Measurements from ENCODE around the gene SPP2. TPM values are rescaled to one million over a fixed set of nuclear protein-coding genes. Genes with fewer than 3 reads are reported as not detected.

Gene SPP2
- total RNA-seq, 1 donor from 2014 or later = not detected

DNA sequence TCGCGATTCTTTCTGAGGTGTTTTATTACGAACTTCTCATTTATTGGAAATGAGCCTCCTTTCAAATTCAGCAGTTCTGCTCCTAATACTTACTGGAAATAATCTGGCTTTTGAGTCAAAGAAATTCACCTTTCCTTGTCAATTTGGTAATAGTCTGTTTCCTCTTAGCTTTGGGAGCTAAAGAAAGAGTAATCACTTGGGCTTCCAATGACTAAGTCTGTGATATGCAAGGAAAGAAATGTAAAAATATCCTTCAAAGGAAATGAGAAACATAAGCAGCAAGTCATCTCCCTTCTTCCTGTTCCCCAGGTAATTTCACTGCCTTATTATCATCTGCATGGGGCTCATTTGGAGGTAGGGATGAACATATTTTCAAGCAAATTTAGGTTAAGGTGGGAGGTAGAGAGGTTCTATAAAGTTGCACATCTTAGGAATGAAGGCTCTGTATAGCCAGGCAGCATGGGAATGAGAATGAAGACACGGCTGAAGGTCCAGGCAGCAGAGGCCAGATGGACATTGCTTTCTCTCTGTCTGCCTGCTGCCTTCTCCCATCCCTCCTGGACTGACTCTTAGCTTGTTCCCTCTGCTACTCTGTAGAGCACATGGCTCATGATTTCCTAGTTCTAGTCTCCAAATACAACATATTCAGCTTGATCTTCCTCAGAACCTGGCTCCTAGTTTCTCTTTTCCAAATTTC, 1.0 kb downstream of the SPP2 start:
- Histone ChIP-seq H3K4me3 (no peak overlapping the region), H3K27ac (replicated peaks) (no peak overlapping the region), H3K4me1 (no peaks in the 10 kb centered on the region), H3K27me3 (ENCODE audit: low read depth) (peaks cover 42% of the 10 kb centered on the region), H3K9me3 (replicated peaks) (no peaks in the 10 kb centered on the region), H3K36me3 (no peaks in the 10 kb centered on the region)
- DNase-seq = no peak
- intact Hi-C loops (cut with micrococcal nuclease) = no loop called here
- TF ChIP-seq, protein P1, sequence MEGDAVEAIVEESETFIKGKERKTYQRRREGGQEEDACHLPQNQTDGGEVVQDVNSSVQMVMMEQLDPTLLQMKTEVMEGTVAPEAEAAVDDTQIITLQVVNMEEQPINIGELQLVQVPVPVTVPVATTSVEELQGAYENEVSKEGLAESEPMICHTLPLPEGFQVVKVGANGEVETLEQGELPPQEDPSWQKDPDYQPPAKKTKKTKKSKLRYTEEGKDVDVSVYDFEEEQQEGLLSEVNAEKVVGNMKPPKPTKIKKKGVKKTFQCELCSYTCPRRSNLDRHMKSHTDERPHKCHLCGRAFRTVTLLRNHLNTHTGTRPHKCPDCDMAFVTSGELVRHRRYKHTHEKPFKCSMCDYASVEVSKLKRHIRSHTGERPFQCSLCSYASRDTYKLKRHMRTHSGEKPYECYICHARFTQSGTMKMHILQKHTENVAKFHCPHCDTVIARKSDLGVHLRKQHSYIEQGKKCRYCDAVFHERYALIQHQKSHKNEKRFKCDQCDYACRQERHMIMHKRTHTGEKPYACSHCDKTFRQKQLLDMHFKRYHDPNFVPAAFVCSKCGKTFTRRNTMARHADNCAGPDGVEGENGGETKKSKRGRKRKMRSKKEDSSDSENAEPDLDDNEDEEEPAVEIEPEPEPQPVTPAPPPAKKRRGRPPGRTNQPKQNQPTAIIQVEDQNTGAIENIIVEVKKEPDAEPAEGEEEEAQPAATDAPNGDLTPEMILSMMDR (IDR thresholded peaks at IDR 0.05; ENCODE audit: borderline replicate concordance) = no peak

GRCh38 chr2:234058881-234059280, 8.4 kb downstream of the SPP2 start:
- no peak overlapping the region for H3K27ac ChIP-seq (replicated peaks)
- intact Hi-C loops (cut with micrococcal nuclease) = no loop called here

GRCh38 chr2:234060236-234060635, 9.7 kb downstream of the SPP2 start:
- H3K4me1 ChIP-seq = no peaks in the 10 kb centered on the region
- H3K4me3 ChIP-seq = no peak overlapping the region
- TF ChIP-seq, protein P1 (IDR thresholded peaks at IDR 0.05; ENCODE audit: borderline replicate concordance) = no peak
- H3K27me3 ChIP-seq (ENCODE audit: low read depth) = peaks cover 42% of the 10 kb centered on the region
- DNase-seq = no peak
- no peak overlapping the region for H3K27ac ChIP-seq (replicated peaks)
- H3K36me3 ChIP-seq = no peaks in the 10 kb centered on the region
- H3K9me3 ChIP-seq (replicated peaks) = no peaks in the 10 kb centered on the region
- intact Hi-C loops (cut with micrococcal nuclease) = no loop called here

More at GRCh38 chr2:234058881-234059280, 8.4 kb downstream of the SPP2 start:
- H3K4me3 ChIP-seq = no peak overlapping the region
- H3K27me3 ChIP-seq (ENCODE audit: low read depth) = peaks cover 44% of the 10 kb centered on the region
- H3K4me1 ChIP-seq = no peaks in the 10 kb centered on the region
- TF ChIP-seq, protein P1 (IDR thresholded peaks at IDR 0.05; ENCODE audit: borderline replicate concordance) = no peak
- H3K36me3 ChIP-seq = no peaks in the 10 kb centered on the region
- no peak for DNase-seq
- H3K9me3 ChIP-seq (replicated peaks) = no peaks in the 10 kb centered on the region

DNA sequence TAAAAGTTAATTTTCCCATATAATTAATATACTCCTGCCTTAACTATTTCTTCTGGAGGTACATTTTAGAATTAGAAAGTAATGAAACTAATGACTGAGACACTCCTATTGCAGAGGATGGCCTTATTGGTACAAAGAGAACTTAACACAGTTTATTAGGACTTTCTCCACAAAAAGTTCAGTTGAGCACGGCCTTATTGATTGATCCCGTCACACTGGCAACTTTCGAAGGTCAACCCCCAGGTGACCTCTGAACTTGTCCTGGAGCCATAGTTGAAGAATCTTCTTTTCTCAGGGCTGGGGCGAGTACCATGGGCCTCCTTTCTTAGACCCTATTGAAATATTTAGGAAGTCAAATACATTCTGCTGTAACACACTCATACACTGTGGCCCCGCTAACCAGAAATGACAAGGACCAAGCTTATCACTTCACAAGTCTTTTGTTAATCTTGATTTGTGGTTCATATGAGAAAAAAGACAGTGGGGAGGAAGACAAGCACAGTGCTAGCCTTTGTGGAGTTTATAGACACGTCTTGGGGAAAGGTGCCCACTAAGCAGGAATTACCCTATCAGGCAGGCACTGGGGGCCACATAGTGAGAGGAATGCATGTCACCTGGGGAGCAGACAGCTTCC, 11.2 kb downstream of the SPP2 start:
- Histone ChIP-seq H3K4me1 (no peaks in the 10 kb centered on the region), H3K4me3 (no peak overlapping the region), H3K27me3 (ENCODE audit: low read depth) (peaks cover 47% of the 10 kb centered on the region), H3K36me3 (no peaks in the 10 kb centered on the region), H3K9me3 (replicated peaks) (no peaks in the 10 kb centered on the region), H3K27ac (replicated peaks) (no peak overlapping the region)
- TF ChIP-seq, protein P1 (IDR thresholded peaks at IDR 0.05; ENCODE audit: borderline replicate concordance) = no peak
- intact Hi-C loops (cut with micrococcal nuclease) = no loop called here
- no peak for DNase-seq

DNA sequence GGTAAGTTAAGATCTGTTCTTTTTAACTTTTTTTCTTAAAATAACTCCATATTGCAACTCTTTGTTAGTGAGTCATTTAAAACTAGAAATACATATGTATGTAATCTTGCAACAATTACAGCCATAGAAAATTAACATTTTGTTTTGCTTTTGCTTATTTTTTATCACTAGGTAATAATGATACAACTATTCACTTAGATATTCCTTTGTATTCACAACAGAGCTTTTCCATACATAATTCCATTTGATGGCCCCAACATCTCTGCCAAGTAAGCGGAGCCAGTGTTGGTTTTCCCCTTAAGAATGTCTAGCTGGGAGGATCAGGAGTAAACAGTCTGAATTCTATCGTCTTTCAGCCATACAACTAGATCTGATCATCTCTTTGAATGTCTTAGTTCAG, 16.1 kb downstream of the SPP2 start:
- intact Hi-C loops (cut with micrococcal nuclease) = no loop called here
- TF ChIP-seq, protein P1 (IDR thresholded peaks at IDR 0.05; ENCODE audit: borderline replicate concordance) = no peak
- no peaks in the 10 kb centered on the region for H3K36me3 ChIP-seq
- peaks cover 13% of the 10 kb centered on the region for H3K27me3 ChIP-seq (ENCODE audit: low read depth)
- H3K4me3 ChIP-seq = no peak overlapping the region
- peaks cover 13% of the 10 kb centered on the region for H3K9me3 ChIP-seq (replicated peaks)
- DNase-seq = no peak
- no peak overlapping the region for H3K27ac ChIP-seq (replicated peaks)
- no peaks in the 10 kb centered on the region for H3K4me1 ChIP-seq
